ENCODE measurements around the gene HES7. TPM values are rescaled to one million over a fixed set of nuclear protein-coding genes. Genes with fewer than 3 reads are reported as not detected.
A peak's percentile ranks its signal among the peaks of the same experiment; 100 is the strongest.

HES7 gene
- total RNA-seq, 1 experiment from 2014 or later = 0.33 TPM

GRCh38 chr17:8149419-8150193, 25.7 kb upstream of the HES7 start:
- peaks cover 2% of the 10 kb centered on the region for H3K79me1 ChIP-seq (ENCODE audit: insufficient read depth, low read depth, low read length, poor library complexity, severe bottlenecking)
- no peak overlapping the region for H2BK120ac ChIP-seq (ENCODE audit: low read depth, low read length, poor library complexity, severe bottlenecking)
- peaks cover 28 to 47% (median 41%) of the 10 kb centered on the region in 3 experiments for H3K36me3 Mint-ChIP-seq (ENCODE audit: insufficient read depth in 1 of 3, low read depth in 3 of 3)
- no peak overlapping the region for H3T11ph ChIP-seq (ENCODE audit: low read length)
- TF ChIP-seq, protein P1, sequence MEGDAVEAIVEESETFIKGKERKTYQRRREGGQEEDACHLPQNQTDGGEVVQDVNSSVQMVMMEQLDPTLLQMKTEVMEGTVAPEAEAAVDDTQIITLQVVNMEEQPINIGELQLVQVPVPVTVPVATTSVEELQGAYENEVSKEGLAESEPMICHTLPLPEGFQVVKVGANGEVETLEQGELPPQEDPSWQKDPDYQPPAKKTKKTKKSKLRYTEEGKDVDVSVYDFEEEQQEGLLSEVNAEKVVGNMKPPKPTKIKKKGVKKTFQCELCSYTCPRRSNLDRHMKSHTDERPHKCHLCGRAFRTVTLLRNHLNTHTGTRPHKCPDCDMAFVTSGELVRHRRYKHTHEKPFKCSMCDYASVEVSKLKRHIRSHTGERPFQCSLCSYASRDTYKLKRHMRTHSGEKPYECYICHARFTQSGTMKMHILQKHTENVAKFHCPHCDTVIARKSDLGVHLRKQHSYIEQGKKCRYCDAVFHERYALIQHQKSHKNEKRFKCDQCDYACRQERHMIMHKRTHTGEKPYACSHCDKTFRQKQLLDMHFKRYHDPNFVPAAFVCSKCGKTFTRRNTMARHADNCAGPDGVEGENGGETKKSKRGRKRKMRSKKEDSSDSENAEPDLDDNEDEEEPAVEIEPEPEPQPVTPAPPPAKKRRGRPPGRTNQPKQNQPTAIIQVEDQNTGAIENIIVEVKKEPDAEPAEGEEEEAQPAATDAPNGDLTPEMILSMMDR (conservative IDR thresholded peaks at IDR 0.05) = no peak
- H3K9me3 Mint-ChIP-seq = no peaks in the 10 kb centered on the region
- no peak overlapping the region for H4K5ac ChIP-seq (ENCODE audit: insufficient read length, low read depth, low read length)
- H3K4me1 ChIP-seq (ENCODE audit: insufficient read depth, low read length) = peaks cover 5% of the 10 kb centered on the region
- H3K4ac ChIP-seq (ENCODE audit: low read depth, low read length) = no peak overlapping the region
- no peaks in the 10 kb centered on the region for H4K20me1 ChIP-seq (ENCODE audit: control insufficient read depth, insufficient read depth, insufficient read length)
- no peak overlapping the region for H2BK20ac ChIP-seq (ENCODE audit: low read depth, low read length, poor library complexity, severe bottlenecking)
- H3K27me3 ChIP-seq (ENCODE audit: insufficient read depth, low read length) = no peaks in the 10 kb centered on the region
- no peak overlapping the region for H2BK12ac ChIP-seq (ENCODE audit: insufficient read length, low read depth, low read length)
- H3K9ac ChIP-seq (ENCODE audit: extremely low read depth, insufficient read length, low read length) = no peak overlapping the region
- no peak overlapping the region for H2BK5ac ChIP-seq (ENCODE audit: insufficient read length, low read length)
- H3K4me2 ChIP-seq (ENCODE audit: insufficient read depth, insufficient read length, low read length) = no peak overlapping the region
- H3K79me2 ChIP-seq (ENCODE audit: insufficient read depth, low read length) = no peaks in the 10 kb centered on the region
- H2AK5ac ChIP-seq (ENCODE audit: insufficient read length, low read length) = no peak overlapping the region
- H3K27ac ChIP-seq (ENCODE audit: insufficient read length, low read depth, low read length) = no peak overlapping the region
- H3K27ac Mint-ChIP-seq = no peak overlapping the region; a peak in 1 of 7 replicates
- H3K4me1 Mint-ChIP-seq = peaks cover 21 to 25% of the 10 kb centered on the region in 2 experiments
- no CpG with 5 or more reads among the region's 29 CpGs for WGBS (ENCODE audit: extremely low coverage, insufficient read length, low lambda C conversion rate)
- no peak overlapping the region for H3K14ac ChIP-seq (ENCODE audit: insufficient read depth, low read length)
- no peak overlapping the region for H4K91ac ChIP-seq (ENCODE audit: insufficient read length, low read depth, low read length)
- DNase-seq = no peak
- H3K9me3 ChIP-seq (ENCODE audit: control insufficient read depth, low read depth, low read length) = no peaks in the 10 kb centered on the region
- H3K23me2 ChIP-seq (ENCODE audit: insufficient read length, low read depth, low read length, poor library complexity, severe bottlenecking) = peaks cover 13% of the 10 kb centered on the region
- H3K4me3 Mint-ChIP-seq = peak overlapping the region in 1 of 2 experiments; percentile 54; a peak in 2 of 5 replicates
- H3K27me3 Mint-ChIP-seq (ENCODE audit: low read depth) = peaks cover 2% of the 10 kb centered on the region
- H3K56ac ChIP-seq (ENCODE audit: insufficient read length, low read depth, low read length) = no peak overlapping the region
- H2BK15ac ChIP-seq (ENCODE audit: low read depth, low read length) = no peak overlapping the region
- H2AFZ ChIP-seq (ENCODE audit: low read length) = no peak overlapping the region
- H3K23ac ChIP-seq (ENCODE audit: insufficient read length, low read depth, low read length) = no peak overlapping the region
- H4K8ac ChIP-seq (replicated peaks; ENCODE audit: insufficient read length, low read depth, low read length) = no peak overlapping the region
- H3K18ac ChIP-seq (ENCODE audit: insufficient read length, low read depth, low read length) = no peak overlapping the region

Measured in H9 (cell line).